Glomerular endothelial cell (primary cell): Measurements from ENCODE around the gene RGS3. TPM values are rescaled to one million over a fixed set of nuclear protein-coding genes. Genes with fewer than 3 reads are reported as not detected.
"Not testable (repeated sequence)": the region's sequence is repeated elsewhere in the genome, so short reads cannot be mapped to it uniquely, and the experiment has no call there.

Experiments
- DNase-seq: peaks from one replicate; pipeline ENCODE4 v3.0.0-alpha.2; 2011; ENCODE audit warnings: low read depth, low spot score; ENCODE audit errors: extremely low read depth
- total RNA-seq: library from RNA; depleted of rRNA; stranded (reverse); fragments of >200 nt; gene quantifications from 2 replicates; pipeline ENCODE4 v1.2.3, GENCODE V29; 2015

The RGS3 gene
- total RNA-seq, 1 donor from 2014 or later, result 602 TPM

GRCh38 chr9:113631137-113631765, 167.7 kb downstream of the RGS3 start:
- no peak for DNase-seq

GRCh38 chr9:113631871-113632665, 168.5 kb downstream of the RGS3 start:
- no peak for DNase-seq

GRCh38 chr9:113632776-113633590, 169.5 kb downstream of the RGS3 start:
- DNase-seq, result no peak

- DNase-seq, result no peak
Measured at GRCh38 chr9:113633782-113634595, 170.5 kb downstream of the RGS3 start.

- peak; percentile 82 for DNase-seq
Measured at GRCh38 chr9:113634596-113635515, 171.3 kb downstream of the RGS3 start.

GRCh38 chr9:113635586-113635985, 172.1 kb downstream of the RGS3 start:
- DNase-seq, result no peak

GRCh38 chr9:113636165-113636564, 172.6 kb downstream of the RGS3 start:
- DNase-seq, result no peak

GRCh38 chr9:113636693-113637092, 173.2 kb downstream of the RGS3 start:
- no peak for DNase-seq

GRCh38 chr9:113638490-113638889, 175.0 kb downstream of the RGS3 start:
- DNase-seq, result no peak

GRCh38 chr9:113638897-113639296, 175.4 kb downstream of the RGS3 start:
- DNase-seq, result no peak

- DNase-seq, result not testable (repeated sequence)
Measured at GRCh38 chr9:113639411-113639970, 176.0 kb downstream of the RGS3 start.

- no peak for DNase-seq
Measured at GRCh38 chr9:113640418-113640817, 176.9 kb downstream of the RGS3 start.

- DNase-seq, result no peak
Measured at GRCh38 chr9:113641100-113641885, 177.8 kb downstream of the RGS3 start.

GRCh38 chr9:113644321-113644720, 180.8 kb downstream of the RGS3 start:
- no peak for DNase-seq

- no peak for DNase-seq
Measured at GRCh38 chr9:113645227-113645977, 181.9 kb downstream of the RGS3 start.

- DNase-seq, result no peak
Measured at GRCh38 chr9:113645978-113646253, 182.4 kb downstream of the RGS3 start.

- DNase-seq, result no peak
Measured at GRCh38 chr9:113646491-113646890, 183.0 kb downstream of the RGS3 start.
